Measurements from ENCODE around the gene PARD6B.
"Not testable (repeated sequence)": the region's sequence is repeated elsewhere in the genome, so short reads cannot be mapped to it uniquely, and the experiment has no call there.

PARD6B gene

GRCh38 chr20:50765251-50765650 lies 33.9 kb downstream of the PARD6B start:
- not testable (repeated sequence) for H3K36me3 Mint-ChIP-seq (ENCODE audit: low read depth); H3K9me3 Mint-ChIP-seq; H3K4me1 Mint-ChIP-seq (ENCODE audit: low read depth); H3K4me3 Mint-ChIP-seq; H3K27me3 Mint-ChIP-seq (ENCODE audit: low read depth); H3K27ac Mint-ChIP-seq

DNA sequence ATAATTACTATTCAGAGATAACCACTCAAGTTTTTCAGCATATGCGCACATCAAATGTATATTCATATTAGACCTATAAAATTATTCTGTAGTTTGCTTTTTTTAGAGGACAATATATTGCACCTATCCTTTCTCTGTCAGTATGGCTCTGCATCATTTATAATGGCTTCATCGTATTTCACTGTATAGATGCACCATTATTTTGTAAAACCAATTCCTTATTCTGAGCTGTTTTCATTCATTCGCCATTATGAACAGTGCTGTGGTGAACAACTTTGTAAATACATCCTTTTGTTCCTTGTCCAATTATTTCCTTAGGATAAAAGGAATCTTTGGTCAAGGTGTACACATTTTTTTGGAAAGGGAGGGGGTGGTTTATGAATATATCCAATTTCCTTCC lies 34.3 kb downstream of the PARD6B start:
- H3K4me3 Mint-ChIP-seq: no peak overlapping the region
- H3K36me3 Mint-ChIP-seq (ENCODE audit: low read depth): no peaks in the 10 kb centered on the region
- no peaks in the 10 kb centered on the region for H3K27me3 Mint-ChIP-seq (ENCODE audit: low read depth)

DNA sequence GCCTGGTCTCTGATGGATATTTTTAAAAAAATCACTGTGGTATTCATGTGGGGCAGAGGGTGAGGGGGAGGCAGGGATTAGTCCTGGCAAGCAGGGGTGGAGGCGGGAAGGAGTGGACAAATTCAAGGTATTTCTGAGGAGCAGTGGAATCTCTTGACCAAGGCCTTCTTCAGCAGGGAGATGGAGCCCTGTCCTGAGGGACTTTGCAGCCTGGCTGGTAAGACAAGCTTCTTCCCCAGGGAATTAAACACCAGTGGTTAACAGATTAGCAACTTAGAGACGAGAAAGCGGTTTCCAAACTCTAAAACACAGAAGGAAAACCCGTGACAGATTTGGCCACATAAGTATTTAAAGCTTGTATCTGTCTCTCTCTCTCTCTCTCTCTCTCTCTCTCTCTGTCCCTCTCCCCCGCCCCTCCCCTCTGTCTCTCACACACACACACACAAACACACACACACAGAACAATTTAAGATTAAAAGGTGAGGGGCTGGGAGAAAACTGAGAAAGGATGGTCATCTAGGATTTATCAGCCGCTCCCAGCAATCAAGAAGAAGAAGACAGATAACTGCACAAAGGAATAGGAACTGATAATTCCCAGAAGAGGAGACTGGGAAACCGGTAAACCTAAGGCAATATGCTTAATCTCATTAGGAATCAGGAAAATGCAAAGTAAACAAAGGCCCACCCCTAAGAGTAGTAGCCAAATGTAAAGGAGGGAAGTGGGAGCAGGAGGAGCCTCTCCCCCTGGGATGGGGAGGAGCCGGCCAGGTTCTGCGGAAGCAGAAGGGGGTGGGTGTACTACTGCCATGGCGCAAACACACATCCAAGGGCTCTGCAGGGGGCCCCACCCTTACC lies 35.8 kb downstream of the PARD6B start:
- not testable (repeated sequence) for H3K27ac Mint-ChIP-seq; H3K36me3 Mint-ChIP-seq (ENCODE audit: low read depth); H3K4me1 Mint-ChIP-seq (ENCODE audit: low read depth); H3K4me3 Mint-ChIP-seq; H3K9me3 Mint-ChIP-seq; H3K27me3 Mint-ChIP-seq (ENCODE audit: low read depth)

More for the DNA sequence above, 34.3 kb downstream of the PARD6B start:
- H3K27ac Mint-ChIP-seq: no peak overlapping the region
- no peaks in the 10 kb centered on the region for H3K4me1 Mint-ChIP-seq (ENCODE audit: low read depth)
- H3K9me3 Mint-ChIP-seq: no peaks in the 10 kb centered on the region

- not testable (repeated sequence) for H3K9me3 Mint-ChIP-seq; H3K4me3 Mint-ChIP-seq; H3K27me3 Mint-ChIP-seq (ENCODE audit: low read depth); H3K4me1 Mint-ChIP-seq (ENCODE audit: low read depth); H3K27ac Mint-ChIP-seq; H3K36me3 Mint-ChIP-seq (ENCODE audit: low read depth)
These were observed 37.6 kb downstream of the PARD6B start for GRCh38 chr20:50768991-50769390.

DNA sequence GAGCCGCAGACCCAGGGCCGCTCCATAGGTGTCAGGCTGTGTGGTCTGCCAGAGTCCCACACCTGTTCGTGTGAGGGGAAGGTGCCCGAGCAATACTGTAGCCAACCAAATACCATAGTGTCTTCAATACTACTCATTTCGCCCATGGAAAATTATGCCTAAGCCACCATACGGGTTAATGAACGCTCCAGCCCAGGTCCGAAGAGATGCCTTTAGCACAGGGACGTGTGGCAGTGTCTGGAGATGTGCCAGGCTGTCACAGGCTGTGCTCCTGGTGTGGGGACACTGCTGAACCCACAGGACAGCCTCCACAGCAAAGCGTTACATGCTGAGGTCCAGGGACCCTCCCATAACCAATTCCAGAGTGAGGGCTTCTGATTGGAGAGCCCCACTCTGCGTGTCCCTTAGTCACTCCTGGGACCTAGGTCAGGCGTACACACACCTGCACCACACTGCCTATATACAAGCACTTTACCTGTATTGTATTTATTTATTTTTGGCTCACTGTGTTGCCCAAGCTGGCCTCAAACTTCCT lies 38.2 kb downstream of the PARD6B start:
- not testable (repeated sequence) for H3K9me3 Mint-ChIP-seq; H3K27me3 Mint-ChIP-seq (ENCODE audit: low read depth); H3K27ac Mint-ChIP-seq; H3K4me3 Mint-ChIP-seq; H3K36me3 Mint-ChIP-seq (ENCODE audit: low read depth); H3K4me1 Mint-ChIP-seq (ENCODE audit: low read depth)

GRCh38 chr20:50771419-50772080 lies 40.2 kb downstream of the PARD6B start:
- H3K9me3 Mint-ChIP-seq; H3K4me1 Mint-ChIP-seq (ENCODE audit: low read depth); H3K4me3 Mint-ChIP-seq; H3K36me3 Mint-ChIP-seq (ENCODE audit: low read depth); H3K27me3 Mint-ChIP-seq (ENCODE audit: low read depth); H3K27ac Mint-ChIP-seq: not testable (repeated sequence)

DNA sequence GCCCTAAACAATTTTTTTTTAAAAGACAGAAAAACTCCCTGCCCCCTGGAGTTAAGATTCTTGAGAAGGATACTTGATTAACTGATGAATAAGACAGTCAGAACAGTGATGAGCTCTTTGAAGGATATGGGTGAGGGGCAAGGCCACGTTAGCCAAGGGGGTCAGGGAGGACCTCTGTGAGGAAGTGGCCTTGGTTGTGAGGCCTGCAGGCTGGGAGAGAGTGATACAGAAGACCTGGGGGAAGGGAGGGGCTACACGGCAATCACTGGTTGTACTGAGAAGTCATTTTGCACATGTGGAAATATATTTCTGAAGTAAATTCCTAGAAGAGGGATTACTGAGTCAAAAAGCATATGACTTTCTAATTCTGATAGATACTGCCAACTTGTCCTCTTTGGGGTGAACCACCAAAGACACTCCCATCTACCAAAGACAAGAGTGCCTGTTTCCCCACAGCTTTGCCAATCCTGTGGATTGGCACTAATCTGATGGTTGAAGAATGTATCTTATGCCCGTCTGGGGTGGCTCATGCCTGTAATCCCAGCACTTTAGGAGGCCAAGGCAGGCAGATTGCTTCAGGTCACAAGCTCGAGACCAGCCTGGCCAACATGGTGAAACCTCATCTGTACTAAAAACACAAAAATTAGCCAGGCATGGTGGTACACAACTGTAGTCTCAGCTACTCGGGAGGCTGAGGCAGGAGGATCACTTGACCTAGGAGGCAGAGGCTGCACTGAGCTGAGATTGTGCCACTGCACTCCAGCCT lies 41.2 kb downstream of the PARD6B start:
- no peaks in the 10 kb centered on the region for H3K36me3 Mint-ChIP-seq (ENCODE audit: low read depth)
- H3K4me1 Mint-ChIP-seq (ENCODE audit: low read depth): no peaks in the 10 kb centered on the region
- H3K27ac Mint-ChIP-seq: no peak overlapping the region
- no peaks in the 10 kb centered on the region for H3K27me3 Mint-ChIP-seq (ENCODE audit: low read depth)
- no peak overlapping the region for H3K4me3 Mint-ChIP-seq
- no peaks in the 10 kb centered on the region for H3K9me3 Mint-ChIP-seq

- no peaks in the 10 kb centered on the region for H3K36me3 Mint-ChIP-seq (ENCODE audit: low read depth)
- no peaks in the 10 kb centered on the region for H3K9me3 Mint-ChIP-seq
- H3K27me3 Mint-ChIP-seq (ENCODE audit: low read depth): peaks cover 4% of the 10 kb centered on the region
- no peaks in the 10 kb centered on the region for H3K4me1 Mint-ChIP-seq (ENCODE audit: low read depth)
- no peak overlapping the region for H3K4me3 Mint-ChIP-seq
- H3K27ac Mint-ChIP-seq: no peak overlapping the region
These were observed 43.1 kb downstream of the PARD6B start for GRCh38 chr20:50774515-50774914.

- H3K4me1 Mint-ChIP-seq (ENCODE audit: low read depth): no peaks in the 10 kb centered on the region
- H3K27me3 Mint-ChIP-seq (ENCODE audit: low read depth): peaks cover 9% of the 10 kb centered on the region
- H3K9me3 Mint-ChIP-seq: no peaks in the 10 kb centered on the region
- H3K4me3 Mint-ChIP-seq: no peak overlapping the region
- H3K27ac Mint-ChIP-seq: no peak overlapping the region
- no peaks in the 10 kb centered on the region for H3K36me3 Mint-ChIP-seq (ENCODE audit: low read depth)
These were observed 44.9 kb downstream of the PARD6B start for GRCh38 chr20:50776122-50776817.

DNA sequence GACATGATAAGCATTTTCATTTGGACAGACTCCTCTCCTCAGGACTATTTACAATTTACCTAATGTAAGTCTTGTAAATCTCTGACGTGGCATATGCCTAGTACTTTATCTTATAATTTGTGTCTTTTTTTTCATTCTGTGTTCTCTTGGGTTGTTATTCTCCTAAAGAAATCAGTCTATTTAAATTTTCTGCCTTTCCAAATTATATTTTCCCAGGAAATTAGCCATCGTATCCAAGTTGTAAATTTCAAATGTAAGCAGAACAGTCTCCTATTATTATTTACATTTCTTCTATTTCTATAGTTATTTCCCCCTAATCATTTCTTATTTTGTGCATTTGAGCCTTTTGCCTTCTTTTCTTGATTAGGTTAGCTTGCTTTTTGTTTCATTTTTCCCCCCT lies 46.0 kb downstream of the PARD6B start:
- H3K36me3 Mint-ChIP-seq (ENCODE audit: low read depth): no peaks in the 10 kb centered on the region
- H3K9me3 Mint-ChIP-seq: no peaks in the 10 kb centered on the region
- peaks cover 9% of the 10 kb centered on the region for H3K27me3 Mint-ChIP-seq (ENCODE audit: low read depth)
- no peak overlapping the region for H3K27ac Mint-ChIP-seq
- no peaks in the 10 kb centered on the region for H3K4me1 Mint-ChIP-seq (ENCODE audit: low read depth)
- no peak overlapping the region for H3K4me3 Mint-ChIP-seq

DNA sequence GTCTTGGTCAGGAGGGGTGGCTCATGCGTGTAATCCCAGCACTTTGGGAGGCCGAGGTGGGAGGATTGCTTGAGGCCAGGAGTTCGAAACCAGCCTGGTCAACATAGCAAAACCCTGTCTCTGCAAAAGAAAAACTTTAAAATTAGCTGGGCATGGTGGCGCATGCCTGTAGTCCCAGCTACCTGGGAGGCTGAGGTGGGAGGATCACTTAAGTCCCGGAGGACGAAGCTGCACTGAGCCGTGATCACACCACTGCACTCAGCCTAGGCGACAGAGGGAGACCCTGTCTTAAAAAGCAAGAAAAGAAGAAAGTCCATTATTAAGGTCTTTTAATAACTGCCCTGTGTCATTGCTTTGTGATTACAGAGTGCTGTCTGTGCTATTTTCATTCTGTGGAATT lies 47.6 kb downstream of the PARD6B start:
- H3K4me1 Mint-ChIP-seq (ENCODE audit: low read depth); H3K27ac Mint-ChIP-seq; H3K9me3 Mint-ChIP-seq; H3K36me3 Mint-ChIP-seq (ENCODE audit: low read depth); H3K4me3 Mint-ChIP-seq; H3K27me3 Mint-ChIP-seq (ENCODE audit: low read depth): not testable (repeated sequence)

DNA sequence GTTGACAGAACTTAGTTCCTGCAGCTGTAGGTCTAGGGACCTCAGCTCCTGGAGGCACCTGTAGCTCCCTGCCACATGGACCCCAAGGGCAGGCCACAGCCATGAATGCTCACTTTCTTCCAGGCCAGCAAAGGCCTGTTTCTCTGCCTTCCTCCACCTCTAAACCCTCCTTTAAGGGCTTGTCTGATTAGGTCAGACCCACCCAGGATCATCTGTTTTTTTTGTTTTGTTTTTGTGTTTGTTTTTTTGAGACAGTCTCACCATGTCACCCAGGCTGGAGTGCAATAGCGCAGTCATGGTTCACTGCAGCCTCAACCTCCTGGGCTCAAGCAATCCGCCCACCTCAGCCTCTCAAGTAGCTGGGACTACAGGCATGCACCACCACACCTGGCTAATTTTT lies 52.0 kb downstream of the PARD6B start:
- H3K27ac Mint-ChIP-seq: no peak overlapping the region
- H3K4me1 Mint-ChIP-seq (ENCODE audit: low read depth): no peaks in the 10 kb centered on the region
- H3K9me3 Mint-ChIP-seq: no peaks in the 10 kb centered on the region
- H3K36me3 Mint-ChIP-seq (ENCODE audit: low read depth): no peaks in the 10 kb centered on the region
- no peak overlapping the region for H3K4me3 Mint-ChIP-seq
- H3K27me3 Mint-ChIP-seq (ENCODE audit: low read depth): peaks cover 9% of the 10 kb centered on the region

DNA sequence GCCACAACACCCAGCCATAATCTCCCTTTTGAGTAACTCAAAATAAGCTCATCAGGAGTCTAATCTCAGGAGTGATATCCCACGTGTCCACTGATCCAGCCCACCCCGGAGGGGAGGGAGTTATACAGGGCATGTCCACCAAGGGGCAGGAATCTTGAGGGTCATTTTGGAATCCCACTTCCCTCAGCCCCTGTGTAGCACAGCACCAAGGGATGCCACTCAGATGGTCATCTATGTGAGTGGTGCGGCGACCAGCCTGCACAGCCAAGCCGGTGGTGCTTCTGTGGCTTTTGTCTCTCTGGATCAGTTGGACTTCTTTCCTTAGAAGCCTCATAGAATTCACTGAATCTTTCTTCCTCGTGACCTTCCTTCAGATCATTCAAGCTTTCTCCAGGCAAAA lies 52.5 kb downstream of the PARD6B start:
- Mint-ChIP-seq H3K27ac (no peak overlapping the region), H3K36me3 (ENCODE audit: low read depth) (no peaks in the 10 kb centered on the region), H3K4me1 (ENCODE audit: low read depth) (no peaks in the 10 kb centered on the region), H3K9me3 (no peaks in the 10 kb centered on the region), H3K4me3 (no peak overlapping the region), H3K27me3 (ENCODE audit: low read depth) (peaks cover 9% of the 10 kb centered on the region)

GRCh38 chr20:50784464-50784863 lies 53.1 kb downstream of the PARD6B start:
- H3K36me3 Mint-ChIP-seq (ENCODE audit: low read depth): no peaks in the 10 kb centered on the region
- no peaks in the 10 kb centered on the region for H3K9me3 Mint-ChIP-seq
- peaks cover 6% of the 10 kb centered on the region for H3K27me3 Mint-ChIP-seq (ENCODE audit: low read depth)
- no peak overlapping the region for H3K4me3 Mint-ChIP-seq
- H3K27ac Mint-ChIP-seq: no peak overlapping the region
- H3K4me1 Mint-ChIP-seq (ENCODE audit: low read depth): no peaks in the 10 kb centered on the region
